BLaER1 treated with 17β-estradiol and CSF1 and Interleukin-3, amounts not matched to agents 10 nM and 100 nM (cell line): ENCODE measurements around the gene CCDC51.
"Not testable (repeated sequence)": the region's sequence is repeated elsewhere in the genome, so short reads cannot be mapped to it uniquely, and the experiment has no call there.

Source experiments
- H3K27ac ChIP-seq, 11 experiments: shearing (Covaris generic); formaldehyde crosslinking; 2 replicates each; pipeline ENCODE4 v1.8.1; 2022
- H3K27me3 ChIP-seq, 11 experiments: shearing (Covaris generic); formaldehyde crosslinking; 2 replicates each; pipeline ENCODE4 v1.8.1; 2022
- H3K36me3 ChIP-seq, 11 experiments: shearing (Covaris generic); formaldehyde crosslinking; 2 replicates each; pipeline ENCODE4 v1.8.1; 2022
- H3K4me1 ChIP-seq, 10 experiments: shearing (Covaris generic); formaldehyde crosslinking; 2 replicates each; pipeline ENCODE4 v1.8.1; 2022
- H3K4me2 ChIP-seq, 11 experiments: shearing (Covaris generic); formaldehyde crosslinking; 2 replicates each; pipeline ENCODE4 v1.8.1; 2022
- H3K4me3 ChIP-seq, 10 experiments: shearing (Covaris generic); formaldehyde crosslinking; 2 replicates each; pipeline ENCODE4 v1.8.1; 2022
- H3K9ac ChIP-seq, 11 experiments: shearing (Covaris generic); formaldehyde crosslinking; 2 replicates each; pipeline ENCODE4 v1.8.1; 2022
- H3K9me3 ChIP-seq, 11 experiments: shearing (Covaris generic); formaldehyde crosslinking; replicated peaks in 1 of 11; 2 replicates each; pipeline ENCODE4 v1.8.1; 2022
- H4K20me1 ChIP-seq, 11 experiments: shearing (Covaris generic); formaldehyde crosslinking; 2 replicates each; pipeline ENCODE4 v1.8.1; 2022
- Cebpa-rat ChIP-seq, 11 experiments: shearing (Covaris generic); IDR thresholded peaks; 2 replicates each; pipeline ENCODE4 v1.8.1; 2022

Gene CCDC51, protein sequence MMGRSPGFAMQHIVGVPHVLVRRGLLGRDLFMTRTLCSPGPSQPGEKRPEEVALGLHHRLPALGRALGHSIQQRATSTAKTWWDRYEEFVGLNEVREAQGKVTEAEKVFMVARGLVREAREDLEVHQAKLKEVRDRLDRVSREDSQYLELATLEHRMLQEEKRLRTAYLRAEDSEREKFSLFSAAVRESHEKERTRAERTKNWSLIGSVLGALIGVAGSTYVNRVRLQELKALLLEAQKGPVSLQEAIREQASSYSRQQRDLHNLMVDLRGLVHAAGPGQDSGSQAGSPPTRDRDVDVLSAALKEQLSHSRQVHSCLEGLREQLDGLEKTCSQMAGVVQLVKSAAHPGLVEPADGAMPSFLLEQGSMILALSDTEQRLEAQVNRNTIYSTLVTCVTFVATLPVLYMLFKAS

GRCh38 chr3:48439820-48440589, at the start of gene CCDC51, which contains the start of gene TMA7:
TSS of gene CCDC51 (minus strand) at chr3:48440119. CDS start at chr3:48435128, 4,991 bp downstream.
TSS of gene TMA7 (plus strand) at chr3:48440257. CDS start at chr3:48440297, 40 bp downstream.
- Histone ChIP-seq H3K4me1 (peaks cover 44 to 61% (median 49%) of the 10 kb centered on the region in 10 experiments), H4K20me1 (peaks cover 10 to 45% (median 29%) of the 10 kb centered on the region in 11 experiments; a peak in 19 of 22 replicates), H3K9me3 (no peaks in the 10 kb centered on the region), H3K36me3 (peaks cover 31 to 40% (median 36%) of the 10 kb centered on the region in 11 experiments), H3K9ac (peak within 1 kb of the TSS; percentile 85 to 93 (median 87)), H3K27me3 (no peaks in the 10 kb centered on the region), H3K27ac (peak within 1 kb of the TSS; percentile 75 to 93 (median 88)), H3K4me3 (peak within 1 kb of the TSS; percentile 81 to 97 (median 92)), H3K4me2 (peak within 1 kb of the TSS; percentile 76 to 94 (median 88))
- no peak for TF ChIP-seq Cebpa-rat (IDR thresholded peaks at IDR 0.05)

DNA sequence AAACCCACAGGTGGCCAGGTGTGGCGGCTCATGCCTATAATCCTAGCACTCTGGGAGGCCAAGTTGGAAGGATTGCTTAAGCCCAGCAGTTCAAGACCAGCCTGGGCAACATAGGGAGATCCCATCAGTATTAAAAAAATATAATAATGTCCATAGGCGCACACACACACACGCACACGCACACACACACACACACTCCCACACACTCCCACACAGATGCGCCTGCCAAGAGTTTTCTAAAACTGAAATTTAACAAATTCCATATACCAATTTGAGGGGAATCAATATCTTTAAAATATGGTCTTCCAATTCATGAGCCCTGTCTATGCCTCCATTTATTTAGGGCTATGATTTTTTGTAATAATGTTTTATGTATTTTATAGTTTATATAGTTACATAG, 47.0 kb upstream of the CCDC51 start:
- no peak overlapping the region for H3K9ac ChIP-seq
- peaks cover 0 to 58% (median 6%) of the 10 kb centered on the region in 11 experiments; a peak in 9 of 22 replicates for H3K36me3 ChIP-seq
- H3K4me1 ChIP-seq, result peaks cover 0 to 10% (median 2%) of the 10 kb centered on the region in 10 experiments; a peak in 3 of 20 replicates
- H3K9me3 ChIP-seq, result no peaks in the 10 kb centered on the region
- H4K20me1 ChIP-seq, result no peaks in the 10 kb centered on the region
- H3K27me3 ChIP-seq, result no peaks in the 10 kb centered on the region
- no peak for TF ChIP-seq Cebpa-rat (IDR thresholded peaks at IDR 0.05)
- H3K4me3 ChIP-seq, result no peak overlapping the region
- H3K27ac ChIP-seq, result no peak overlapping the region
- no peak overlapping the region for H3K4me2 ChIP-seq

DNA sequence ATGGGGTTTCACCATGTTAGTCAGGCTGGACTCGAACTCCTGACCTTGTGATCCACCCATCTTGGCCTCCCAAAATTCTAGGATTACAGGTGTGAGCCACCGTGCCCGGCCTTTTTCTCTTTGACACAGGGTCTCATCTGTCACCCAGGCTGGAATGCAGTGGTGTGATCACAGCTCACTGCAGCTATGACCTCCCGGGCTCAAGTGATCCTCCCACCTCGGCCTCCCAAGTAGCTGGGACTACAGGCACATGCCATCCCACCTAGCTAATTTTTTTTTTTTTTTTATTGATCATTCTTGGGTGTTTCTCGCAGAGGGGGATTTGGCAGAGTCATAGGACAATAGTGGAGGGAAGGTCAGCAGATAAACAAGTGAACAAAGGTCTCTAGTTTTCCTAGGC, 42.9 kb upstream of the CCDC51 start:
- H3K4me2 ChIP-seq, H3K9ac ChIP-seq, H3K9me3 ChIP-seq, H3K4me3 ChIP-seq, H3K27ac ChIP-seq, H3K27me3 ChIP-seq, H4K20me1 ChIP-seq: not testable (repeated sequence)
- Histone ChIP-seq H3K36me3 (peaks cover 0 to 35% (median 0%) of the 10 kb centered on the region in 11 experiments; a peak in 5 of 22 replicates), H3K4me1 (peaks cover 32 to 41% (median 36%) of the 10 kb centered on the region in 10 experiments)

- H3K4me2 ChIP-seq, result peak overlapping the region in 8 of 11 experiments; percentile 25 to 89 (median 72); a peak in 12 of 22 replicates
- not testable (repeated sequence) for H3K9me3 ChIP-seq, H3K4me3 ChIP-seq, H3K27ac ChIP-seq, H3K27me3 ChIP-seq, H3K9ac ChIP-seq
- peaks cover 48 to 61% (median 55%) of the 10 kb centered on the region in 10 experiments for H3K4me1 ChIP-seq
- H4K20me1 ChIP-seq, result peaks cover 0 to 12% (median 0%) of the 10 kb centered on the region in 11 experiments; a peak in 1 of 22 replicates
- peaks cover 0 to 24% (median 0%) of the 10 kb centered on the region in 11 experiments; a peak in 6 of 22 replicates for H3K36me3 ChIP-seq
Observed at GRCh38 chr3:48480891-48481290, 41.0 kb upstream of the CCDC51 start.

GRCh38 chr3:48478626-48479555, 39.0 kb upstream of the CCDC51 start:
- Histone ChIP-seq H3K4me1 (peaks cover 50 to 73% (median 61%) of the 10 kb centered on the region in 10 experiments), H3K36me3 (peaks cover 0 to 27% (median 0%) of the 10 kb centered on the region in 11 experiments; a peak in 9 of 22 replicates), H3K4me2 (peak overlapping the region; percentile 43 to 93 (median 87)), H3K9ac (peak overlapping the region; percentile 9 to 76 (median 73); a peak in 20 of 22 replicates), H3K9me3 (no peaks in the 10 kb centered on the region), H3K27me3 (no peaks in the 10 kb centered on the region), H3K27ac (peak overlapping the region in 10 of 11 experiments; percentile 18 to 90 (median 84); a peak in 19 of 22 replicates), H3K4me3 (peak overlapping the region in 5 of 10 experiments; percentile 17 to 43 (median 36); a peak in 10 of 20 replicates), H4K20me1 (peaks cover 0 to 12% (median 0%) of the 10 kb centered on the region in 11 experiments; a peak in 1 of 22 replicates)
- no peak for TF ChIP-seq Cebpa-rat (IDR thresholded peaks at IDR 0.05)

GRCh38 chr3:48477959-48478520, 38.1 kb upstream of the CCDC51 start:
- Histone ChIP-seq H3K27me3 (no peaks in the 10 kb centered on the region), H3K9me3 (no peaks in the 10 kb centered on the region), H3K4me2 (peak overlapping the region; percentile 43 to 93 (median 87)), H3K4me3 (peak overlapping the region in 3 of 10 experiments; percentile 7 to 10 (median 8); a peak in 4 of 20 replicates), H4K20me1 (peaks cover 0 to 12% (median 0%) of the 10 kb centered on the region in 11 experiments; a peak in 1 of 22 replicates), H3K4me1 (peaks cover 58 to 82% (median 70%) of the 10 kb centered on the region in 10 experiments), H3K9ac (peak overlapping the region in 10 of 11 experiments; percentile 34 to 76 (median 72); a peak in 17 of 22 replicates), H3K36me3 (peaks cover 0 to 27% (median 0%) of the 10 kb centered on the region in 11 experiments; a peak in 9 of 22 replicates), H3K27ac (peak overlapping the region in 9 of 11 experiments; percentile 63 to 90 (median 84); a peak in 19 of 22 replicates)
- TF ChIP-seq Cebpa-rat (IDR thresholded peaks at IDR 0.05), result no peak

GRCh38 chr3:48476426-48477053, 36.6 kb upstream of the CCDC51 start:
- Histone ChIP-seq H3K4me1 (peaks cover 66 to 91% (median 79%) of the 10 kb centered on the region in 10 experiments), H3K9ac (peak overlapping the region in 8 of 11 experiments; percentile 20 to 76 (median 74); a peak in 13 of 22 replicates), H3K27ac (peak overlapping the region in 8 of 11 experiments; percentile 45 to 90 (median 84); a peak in 15 of 22 replicates), H4K20me1 (peaks cover 0 to 12% (median 0%) of the 10 kb centered on the region in 11 experiments; a peak in 1 of 22 replicates), H3K27me3 (no peaks in the 10 kb centered on the region), H3K36me3 (peaks cover 0 to 26% (median 0%) of the 10 kb centered on the region in 11 experiments; a peak in 9 of 22 replicates), H3K4me2 (peak overlapping the region; percentile 59 to 93 (median 87)), H3K4me3 (peak overlapping the region in 1 of 10 experiments; percentile 45; a peak in 1 of 20 replicates), H3K9me3 (no peaks in the 10 kb centered on the region)
- TF ChIP-seq Cebpa-rat (IDR thresholded peaks at IDR 0.05), result no peak
